D721Med (cell line): Measurements from ENCODE around the gene CWF19L2.

ENCODE experiments used
- DNase-seq: peaks from one replicate; pipeline ENCODE4 v3.0.0; 2011; ENCODE audit warnings: low spot score; ENCODE audit not compliant: insufficient read length
- FAIRE-seq: peaks from 2 replicates; lab custom pipeline; 2011; peaks lifted over from hg19 to GRCh38; lab: Jason Lieb, UNC
- TF ChIP-seq, protein P1 (sequence below): IDR thresholded peaks from 2 replicates; pipeline ENCODE4 v1.5.1; 2012; ENCODE audit warnings: mild to moderate bottlenecking, control low read depth; ENCODE audit not compliant: insufficient read depth; ENCODE audit errors: missing control alignments

The CWF19L2 gene

DNA sequence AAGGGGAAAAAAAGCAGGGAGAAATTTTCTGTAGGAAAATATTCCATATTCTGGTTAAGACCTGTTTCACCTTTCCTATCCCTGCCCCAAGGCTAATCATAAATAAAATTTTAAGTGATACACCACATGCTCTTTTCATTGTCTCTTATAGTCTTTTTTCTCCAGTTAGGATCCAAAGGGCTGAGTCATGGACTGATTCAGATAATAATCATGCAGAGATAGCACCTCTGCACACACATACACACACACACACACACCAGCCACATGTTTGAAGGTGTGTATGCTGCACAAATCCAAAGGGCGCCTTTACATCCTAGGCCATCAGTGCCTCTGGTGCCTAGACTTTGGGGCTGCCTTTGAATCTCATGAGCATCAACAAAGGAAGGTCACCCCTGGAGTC is 35.5 kb upstream of the CWF19L2 start:
- TF ChIP-seq, protein P1, sequence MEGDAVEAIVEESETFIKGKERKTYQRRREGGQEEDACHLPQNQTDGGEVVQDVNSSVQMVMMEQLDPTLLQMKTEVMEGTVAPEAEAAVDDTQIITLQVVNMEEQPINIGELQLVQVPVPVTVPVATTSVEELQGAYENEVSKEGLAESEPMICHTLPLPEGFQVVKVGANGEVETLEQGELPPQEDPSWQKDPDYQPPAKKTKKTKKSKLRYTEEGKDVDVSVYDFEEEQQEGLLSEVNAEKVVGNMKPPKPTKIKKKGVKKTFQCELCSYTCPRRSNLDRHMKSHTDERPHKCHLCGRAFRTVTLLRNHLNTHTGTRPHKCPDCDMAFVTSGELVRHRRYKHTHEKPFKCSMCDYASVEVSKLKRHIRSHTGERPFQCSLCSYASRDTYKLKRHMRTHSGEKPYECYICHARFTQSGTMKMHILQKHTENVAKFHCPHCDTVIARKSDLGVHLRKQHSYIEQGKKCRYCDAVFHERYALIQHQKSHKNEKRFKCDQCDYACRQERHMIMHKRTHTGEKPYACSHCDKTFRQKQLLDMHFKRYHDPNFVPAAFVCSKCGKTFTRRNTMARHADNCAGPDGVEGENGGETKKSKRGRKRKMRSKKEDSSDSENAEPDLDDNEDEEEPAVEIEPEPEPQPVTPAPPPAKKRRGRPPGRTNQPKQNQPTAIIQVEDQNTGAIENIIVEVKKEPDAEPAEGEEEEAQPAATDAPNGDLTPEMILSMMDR: no peak
- FAIRE-seq (no peak), DNase-seq (no peak)

DNA sequence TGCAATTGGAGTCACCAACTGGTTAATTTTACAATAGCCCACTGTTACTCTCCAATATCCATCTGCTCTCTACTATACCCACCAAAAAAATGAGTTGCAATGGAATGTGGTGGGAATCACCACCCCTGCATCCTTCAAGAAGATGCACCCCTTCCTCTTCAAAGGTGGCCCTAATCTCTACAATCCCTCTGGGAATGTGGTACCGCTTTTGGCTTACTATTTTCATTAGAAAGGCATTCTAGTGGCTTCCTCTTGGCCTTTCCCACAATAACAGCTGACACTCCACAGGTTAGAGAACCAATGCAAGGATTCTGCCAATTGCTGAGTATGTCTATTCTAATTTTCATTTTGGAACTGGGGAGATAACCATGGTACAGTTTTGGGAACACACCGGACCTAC is 33.2 kb upstream of the CWF19L2 start:
- TF ChIP-seq, protein P1: no peak
- no peak for FAIRE-seq
- DNase-seq: no peak

DNA sequence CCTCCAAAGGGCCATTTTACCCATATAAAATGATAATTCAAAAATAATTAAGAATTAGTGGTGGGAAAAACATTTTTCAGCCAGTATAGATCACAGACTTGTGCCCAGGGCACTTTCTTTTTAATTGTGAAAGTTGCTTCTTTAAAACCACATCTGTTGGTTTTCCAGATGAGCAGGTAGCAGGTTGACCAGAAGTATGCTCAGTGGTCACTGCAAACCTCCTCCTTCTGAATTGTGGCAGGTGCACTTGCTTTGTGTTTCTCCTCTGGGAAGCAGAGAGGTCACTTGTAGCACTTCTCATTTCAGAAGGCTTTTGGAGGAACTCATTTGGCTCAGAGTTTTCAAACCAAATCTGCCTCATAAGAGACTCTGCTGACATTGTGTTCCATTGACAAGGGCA is 24.6 kb upstream of the CWF19L2 start:
- TF ChIP-seq, protein P1: no peak
- DNase-seq (no peak), FAIRE-seq (no peak)

DNA sequence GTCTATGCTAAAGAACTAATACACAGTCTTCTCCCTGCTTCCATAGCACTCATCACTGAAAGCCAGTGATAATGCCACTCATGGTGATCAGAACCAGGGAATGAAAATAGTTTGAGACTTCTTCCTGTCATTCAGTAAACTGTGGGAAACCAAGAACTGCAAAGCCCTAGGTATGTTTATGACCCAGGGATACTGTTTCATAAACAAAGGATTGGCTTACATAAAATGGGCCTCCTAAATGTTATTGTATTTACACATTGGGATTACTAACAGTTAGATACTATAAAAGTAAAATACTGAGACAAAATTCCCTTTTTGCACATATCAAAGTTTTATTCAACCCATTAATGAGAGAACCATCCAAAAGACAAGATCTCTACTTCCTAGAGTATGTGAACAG is 21.3 kb upstream of the CWF19L2 start:
- TF ChIP-seq, protein P1: no peak
- DNase-seq (no peak), FAIRE-seq (no peak)

DNA sequence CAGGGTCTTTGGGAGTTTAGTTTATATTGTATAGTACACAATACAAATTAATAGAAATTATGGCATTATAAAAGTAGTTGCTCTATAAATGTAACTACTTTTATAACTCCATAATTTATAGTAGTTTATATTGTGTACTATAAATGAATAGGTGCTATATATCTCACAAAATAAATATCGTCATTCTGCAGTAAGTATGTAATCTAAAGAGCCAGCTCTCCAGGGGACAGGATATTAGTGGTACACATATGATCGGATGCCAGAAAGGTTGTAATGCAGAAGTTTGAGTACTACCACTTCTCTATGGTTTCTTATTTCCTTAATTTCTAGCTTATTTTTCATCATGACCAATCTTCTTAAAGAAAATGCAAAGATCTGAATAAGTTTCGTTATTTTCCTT is 20.2 kb upstream of the CWF19L2 start:
- no peak for FAIRE-seq
- no peak for DNase-seq
- TF ChIP-seq, protein P1: no peak

DNA sequence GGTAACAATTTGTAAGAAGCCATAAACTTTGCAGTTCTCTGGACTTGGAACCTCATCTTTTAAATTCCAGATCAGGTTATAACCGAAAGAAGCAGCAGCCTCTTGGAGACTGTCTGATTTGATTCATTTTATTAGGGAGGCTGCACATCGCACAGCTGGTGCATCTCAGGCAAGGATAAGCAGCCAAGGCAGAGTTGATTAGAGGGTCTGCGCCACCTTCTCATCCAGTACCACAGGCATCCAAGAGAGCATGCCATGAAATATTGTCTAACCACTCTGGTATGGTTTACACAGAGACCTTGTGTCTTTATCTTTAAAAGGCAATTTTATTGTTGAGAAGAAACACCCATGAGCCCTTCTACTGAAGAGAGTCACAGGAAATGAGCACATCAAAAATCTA is 16.2 kb upstream of the CWF19L2 start:
- TF ChIP-seq, protein P1: no peak
- FAIRE-seq (no peak), DNase-seq (no peak)

DNA sequence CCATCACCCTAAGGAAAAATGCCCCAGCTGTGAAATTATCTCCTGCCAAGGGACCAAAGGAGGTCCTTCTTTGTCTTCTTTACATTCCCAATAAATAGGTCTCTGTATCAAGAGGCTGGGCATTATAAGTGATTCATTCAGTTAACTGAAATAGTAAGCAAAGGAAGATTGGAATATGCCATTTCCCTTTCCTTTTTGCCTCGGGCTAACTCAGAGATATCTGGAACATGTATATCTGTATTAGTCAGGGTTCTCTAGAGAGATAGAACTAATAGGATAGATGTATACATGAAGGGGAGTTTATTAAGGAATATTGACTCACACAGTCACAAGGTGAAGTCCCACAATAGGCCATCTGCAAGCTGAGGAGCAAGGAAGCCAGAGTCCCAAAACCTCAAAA is 15.3 kb upstream of the CWF19L2 start:
- no peak for FAIRE-seq
- no peak for DNase-seq
- TF ChIP-seq, protein P1: no peak
